ENCODE measurements around the gene RGS19.

The RGS19 gene

DNA sequence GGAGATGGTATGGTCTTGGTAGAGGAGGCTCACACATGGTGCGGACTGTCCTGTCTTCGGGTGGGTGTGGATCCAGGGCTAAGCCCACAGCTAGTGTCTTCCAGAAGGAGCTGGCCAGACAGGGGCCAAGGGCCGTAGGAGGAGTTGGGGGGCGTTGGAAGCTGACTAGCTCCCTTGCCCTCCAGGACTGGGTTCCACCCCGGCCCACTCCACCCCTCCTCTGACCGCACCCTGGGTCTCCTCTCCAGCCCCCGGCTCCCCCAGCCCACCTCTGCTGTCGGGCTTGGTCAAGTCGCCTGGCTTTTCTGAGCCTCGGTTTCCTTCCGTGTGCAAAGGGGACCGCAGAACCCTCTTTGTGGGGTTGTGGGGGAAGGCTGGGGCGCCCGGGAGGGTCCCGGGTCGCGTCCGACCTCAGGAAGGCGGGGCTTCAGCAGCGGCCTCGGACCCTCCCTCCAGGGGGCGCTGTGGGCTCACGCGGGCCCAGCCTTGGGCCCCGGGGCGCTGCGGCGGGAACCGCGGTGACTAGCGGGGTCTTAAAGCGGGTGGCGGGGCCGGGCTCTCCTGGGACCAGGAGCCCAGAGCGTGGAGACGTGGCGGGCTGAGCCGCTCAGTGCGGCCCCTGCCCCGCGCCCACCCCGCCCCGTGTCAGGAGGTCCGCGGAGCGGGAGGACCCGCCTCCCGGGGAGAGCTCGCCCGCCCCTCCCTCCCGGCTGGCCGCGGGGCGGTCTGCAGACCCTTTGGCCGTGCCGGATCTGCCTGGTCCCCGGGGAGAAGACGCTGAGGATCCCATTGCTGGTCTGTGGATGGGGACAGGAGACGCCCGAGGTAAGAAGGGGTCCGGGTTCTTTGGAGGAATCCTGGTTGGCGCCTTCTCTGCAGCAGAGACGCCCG, 22.7 kb upstream of the RGS19 start:
- Mint-ChIP-seq H3K4me1 (peaks cover 19% of the 10 kb centered on the region), H3K9me3 (no peaks in the 10 kb centered on the region), H3K4me3 (peak overlapping the region; percentile 73), H3K27me3 (peaks cover 4% of the 10 kb centered on the region), H3K36me3 (no peaks in the 10 kb centered on the region), H3K27ac (no peak overlapping the region)

DNA sequence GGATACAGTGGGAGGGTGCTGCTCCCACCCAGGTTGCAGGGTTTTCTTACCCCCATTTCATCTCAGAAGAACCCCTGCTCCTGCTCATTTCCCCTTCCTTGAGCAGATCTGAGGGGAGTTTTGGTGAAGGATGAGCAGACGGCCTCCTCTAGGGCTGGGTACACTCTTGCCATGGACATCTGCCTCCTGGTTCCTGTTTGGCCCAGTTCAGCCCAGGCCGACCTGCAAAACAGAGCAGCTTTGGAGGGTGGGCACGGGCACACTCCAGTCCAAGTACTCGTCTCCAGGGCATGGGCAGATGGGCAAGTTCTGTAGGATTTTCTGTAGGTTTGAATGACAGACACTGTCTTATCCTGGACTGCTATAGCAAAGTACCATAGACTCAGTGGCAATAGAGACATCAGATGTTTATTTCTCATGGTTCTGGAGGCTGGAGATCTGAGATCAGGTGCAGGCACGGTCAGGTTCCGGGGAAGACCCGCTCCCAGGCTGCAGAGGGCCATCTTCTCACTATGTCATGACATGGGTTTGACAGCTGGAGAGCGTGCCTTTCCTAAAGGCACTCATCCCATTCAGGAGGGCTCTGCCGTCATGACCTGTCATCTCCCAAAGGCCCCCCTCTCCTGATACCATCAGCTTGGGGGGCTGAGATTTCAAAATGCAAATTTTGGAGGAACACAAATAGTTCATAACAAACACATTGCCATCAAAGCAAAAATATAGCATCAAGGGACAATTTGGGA, 21.8 kb upstream of the RGS19 start:
- Mint-ChIP-seq H3K4me1 (peaks cover 13% of the 10 kb centered on the region), H3K27ac (no peak overlapping the region), H3K4me3 (peak overlapping the region; percentile 73), H3K9me3 (no peaks in the 10 kb centered on the region), H3K36me3 (no peaks in the 10 kb centered on the region), H3K27me3 (peaks cover 4% of the 10 kb centered on the region)

DNA sequence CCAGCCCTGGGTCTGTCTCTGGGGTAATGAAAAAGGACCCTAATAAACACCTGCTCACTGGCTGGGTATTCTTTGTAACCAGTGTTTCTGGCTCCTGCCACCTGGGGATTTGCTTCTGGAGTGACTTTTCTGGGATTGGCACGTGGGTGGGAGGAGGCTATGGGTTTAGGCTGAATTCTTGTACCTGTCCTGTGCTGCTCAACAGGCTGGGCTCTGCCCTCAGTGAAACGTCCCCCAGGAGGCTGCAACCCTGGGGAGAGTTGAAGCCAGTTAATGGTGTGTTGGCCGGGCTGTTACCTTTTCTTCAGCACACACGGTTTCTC, 21.2 kb upstream of the RGS19 start:
- no peak overlapping the region for H3K27ac Mint-ChIP-seq
- H3K4me3 Mint-ChIP-seq, result no peak overlapping the region

DNA sequence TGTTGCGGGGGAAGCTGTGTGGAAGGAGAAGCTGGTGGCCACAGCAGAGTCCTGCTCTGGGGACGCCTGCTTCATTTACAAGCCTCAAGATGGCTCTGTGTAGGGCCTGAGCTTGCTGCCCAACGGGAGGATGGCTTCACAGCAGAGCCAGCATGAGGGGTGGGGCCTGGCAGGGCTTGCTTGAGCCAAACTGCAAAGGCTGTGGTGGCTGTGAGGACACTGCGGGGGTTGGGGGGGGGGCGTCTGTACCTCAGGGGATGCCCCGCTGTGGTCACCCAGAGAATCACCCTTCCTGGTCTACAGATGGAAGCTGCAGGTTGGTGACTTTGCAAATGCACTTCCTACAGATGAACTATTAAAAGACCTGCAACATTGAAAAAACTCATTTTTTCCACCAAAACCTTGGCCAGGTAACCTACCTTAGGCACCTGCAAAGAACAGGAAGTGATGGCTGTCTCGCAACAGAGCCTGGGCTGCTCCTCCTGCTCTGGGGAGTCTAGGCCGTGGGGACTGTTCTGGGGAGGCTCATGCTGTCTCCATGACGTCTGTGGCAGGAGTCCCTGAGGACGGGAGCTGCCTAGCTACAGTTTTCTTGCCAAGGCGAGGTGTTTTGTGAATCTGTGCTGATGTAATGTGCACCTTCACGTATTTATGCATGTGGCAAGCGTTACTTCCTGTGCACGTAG, 20.7 kb upstream of the RGS19 start:
- Mint-ChIP-seq H3K27ac (no peak overlapping the region), H3K4me3 (no peak overlapping the region), H3K36me3 (no peaks in the 10 kb centered on the region)

More for the DNA sequence above, 21.2 kb upstream of the RGS19 start:
- Mint-ChIP-seq H3K36me3 (no peaks in the 10 kb centered on the region), H3K4me1 (peaks cover 12% of the 10 kb centered on the region), H3K9me3 (no peaks in the 10 kb centered on the region), H3K27me3 (peaks cover 4% of the 10 kb centered on the region)

DNA sequence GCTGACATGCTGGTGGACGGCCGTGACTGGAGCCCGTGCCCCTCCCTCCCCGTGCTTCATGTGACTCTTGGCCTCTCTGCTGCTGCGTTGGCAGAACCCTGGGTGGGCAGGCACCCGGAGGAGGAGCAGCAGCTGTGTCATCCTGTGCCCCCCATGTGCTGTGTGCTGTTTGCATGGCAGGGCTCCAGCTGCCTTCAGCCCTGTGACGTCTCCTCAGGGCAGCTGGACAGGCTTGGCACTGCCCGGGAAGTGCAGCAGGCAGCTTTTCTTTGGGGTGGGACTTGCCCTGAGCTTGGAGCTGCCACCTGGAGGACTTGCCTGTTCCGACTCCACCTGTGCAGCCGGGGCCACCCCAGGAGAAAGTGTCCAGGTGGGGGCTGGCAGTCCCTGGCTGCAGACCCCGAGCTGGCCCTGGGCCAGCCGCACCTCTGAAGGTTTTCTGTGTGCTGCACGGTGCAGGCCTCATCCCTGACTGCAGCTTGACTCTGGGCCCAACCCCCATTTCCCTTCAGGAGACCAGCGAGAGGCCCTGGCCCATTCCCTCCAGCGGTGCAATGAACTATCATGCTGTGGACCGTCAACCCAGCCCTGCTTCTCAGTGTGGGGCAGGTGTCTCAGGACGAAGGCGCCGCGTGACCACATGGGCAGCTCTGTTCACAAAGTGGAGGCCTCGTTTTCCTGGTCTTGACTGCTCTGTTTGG, 19.9 kb upstream of the RGS19 start:
- no peak overlapping the region for H3K27ac Mint-ChIP-seq
- no peak overlapping the region for H3K4me3 Mint-ChIP-seq
- peaks cover 4% of the 10 kb centered on the region for H3K27me3 Mint-ChIP-seq
- no peaks in the 10 kb centered on the region for H3K9me3 Mint-ChIP-seq
- H3K36me3 Mint-ChIP-seq, result no peaks in the 10 kb centered on the region
- H3K4me1 Mint-ChIP-seq, result peaks cover 12% of the 10 kb centered on the region

More for the DNA sequence above, 20.7 kb upstream of the RGS19 start:
- Mint-ChIP-seq H3K27me3 (peaks cover 4% of the 10 kb centered on the region), H3K9me3 (no peaks in the 10 kb centered on the region), H3K4me1 (peaks cover 12% of the 10 kb centered on the region)

DNA sequence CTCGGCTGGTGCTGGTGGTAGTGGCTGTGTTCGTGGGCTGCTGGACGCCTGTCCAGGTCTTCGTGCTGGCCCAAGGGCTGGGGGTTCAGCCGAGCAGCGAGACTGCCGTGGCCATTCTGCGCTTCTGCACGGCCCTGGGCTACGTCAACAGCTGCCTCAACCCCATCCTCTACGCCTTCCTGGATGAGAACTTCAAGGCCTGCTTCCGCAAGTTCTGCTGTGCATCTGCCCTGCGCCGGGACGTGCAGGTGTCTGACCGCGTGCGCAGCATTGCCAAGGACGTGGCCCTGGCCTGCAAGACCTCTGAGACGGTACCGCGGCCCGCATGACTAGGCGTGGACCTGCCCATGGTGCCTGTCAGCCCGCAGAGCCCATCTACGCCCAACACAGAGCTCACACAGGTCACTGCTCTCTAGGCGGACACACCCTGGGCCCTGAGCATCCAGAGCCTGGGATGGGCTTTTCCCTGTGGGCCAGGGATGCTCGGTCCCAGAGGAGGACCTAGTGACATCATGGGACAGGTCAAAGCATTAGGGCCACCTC, 19.2 kb upstream of the RGS19 start:
- H3K27ac Mint-ChIP-seq, result no peak overlapping the region
- H3K9me3 Mint-ChIP-seq, result no peaks in the 10 kb centered on the region
- H3K4me1 Mint-ChIP-seq, result peaks cover 12% of the 10 kb centered on the region
- H3K36me3 Mint-ChIP-seq, result no peaks in the 10 kb centered on the region
- H3K27me3 Mint-ChIP-seq, result peaks cover 3% of the 10 kb centered on the region
- H3K4me3 Mint-ChIP-seq, result no peak overlapping the region

DNA sequence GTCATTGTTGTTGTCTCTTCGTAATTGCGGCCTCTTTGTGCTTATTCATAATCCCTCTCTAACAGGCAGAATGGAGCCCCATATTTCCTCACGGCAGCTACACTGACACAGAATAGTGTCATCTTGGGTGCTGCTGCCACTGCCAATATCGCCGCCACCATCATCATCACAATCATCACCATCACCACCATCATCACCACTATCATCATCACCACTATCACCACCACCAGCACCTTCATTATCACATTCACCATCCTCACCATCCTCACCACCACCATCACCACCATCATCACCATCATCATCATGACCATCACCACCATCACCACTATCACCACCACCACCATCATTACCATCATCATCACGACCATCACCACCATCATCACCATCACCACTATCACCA, 17.2 kb upstream of the RGS19 start:
- H3K9me3 Mint-ChIP-seq, result no peaks in the 10 kb centered on the region
- no peak overlapping the region for H3K4me3 Mint-ChIP-seq
- no peak overlapping the region for H3K27ac Mint-ChIP-seq
- H3K4me1 Mint-ChIP-seq, result peaks cover 15% of the 10 kb centered on the region
- peaks cover 3% of the 10 kb centered on the region for H3K27me3 Mint-ChIP-seq
- H3K36me3 Mint-ChIP-seq, result no peaks in the 10 kb centered on the region

DNA sequence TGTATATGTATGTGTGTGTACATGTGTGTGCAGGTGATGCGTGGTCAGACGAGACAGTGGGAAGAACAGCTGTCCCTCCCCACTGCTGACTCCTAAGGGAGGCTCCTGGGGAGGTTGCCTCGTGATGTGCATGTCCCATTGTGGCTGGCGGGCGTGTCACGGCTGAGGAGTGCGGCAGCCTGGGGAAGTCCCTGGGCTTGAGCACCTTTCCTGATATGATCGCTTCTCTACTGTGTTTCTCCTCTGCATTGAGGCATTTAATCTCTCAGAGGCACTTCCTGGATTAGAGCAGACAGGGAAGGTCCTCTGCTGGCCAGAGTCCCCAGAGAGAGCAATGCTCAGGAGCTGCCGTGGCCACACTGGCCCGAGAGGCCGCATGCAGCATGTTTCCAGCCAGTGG, 16.6 kb upstream of the RGS19 start:
- Mint-ChIP-seq H3K27me3 (no peaks in the 10 kb centered on the region), H3K9me3 (no peaks in the 10 kb centered on the region), H3K36me3 (no peaks in the 10 kb centered on the region), H3K4me1 (peaks cover 8% of the 10 kb centered on the region), H3K4me3 (no peak overlapping the region), H3K27ac (no peak overlapping the region)

DNA sequence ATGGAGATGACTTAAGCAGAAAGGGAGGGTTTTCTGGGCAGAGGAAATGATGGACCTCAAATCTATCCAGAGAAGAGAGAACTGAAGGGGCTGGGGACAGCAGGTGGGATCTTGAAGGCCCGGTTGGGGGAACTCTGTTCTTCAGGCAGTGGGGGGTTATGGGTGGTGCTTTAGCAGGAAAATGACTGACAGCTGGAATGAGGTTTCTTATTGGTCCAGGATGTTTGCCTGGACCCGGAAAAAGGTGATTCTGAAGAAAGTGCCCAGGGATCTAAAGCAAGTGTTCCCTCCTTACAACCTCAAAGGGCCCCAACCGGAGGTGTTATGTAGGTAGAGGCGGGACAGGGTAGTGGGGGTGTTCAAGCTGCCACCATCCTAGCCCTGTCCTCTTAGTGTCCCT, 16.1 kb upstream of the RGS19 start:
- Mint-ChIP-seq H3K4me1 (peaks cover 8% of the 10 kb centered on the region), H3K4me3 (no peak overlapping the region)

DNA sequence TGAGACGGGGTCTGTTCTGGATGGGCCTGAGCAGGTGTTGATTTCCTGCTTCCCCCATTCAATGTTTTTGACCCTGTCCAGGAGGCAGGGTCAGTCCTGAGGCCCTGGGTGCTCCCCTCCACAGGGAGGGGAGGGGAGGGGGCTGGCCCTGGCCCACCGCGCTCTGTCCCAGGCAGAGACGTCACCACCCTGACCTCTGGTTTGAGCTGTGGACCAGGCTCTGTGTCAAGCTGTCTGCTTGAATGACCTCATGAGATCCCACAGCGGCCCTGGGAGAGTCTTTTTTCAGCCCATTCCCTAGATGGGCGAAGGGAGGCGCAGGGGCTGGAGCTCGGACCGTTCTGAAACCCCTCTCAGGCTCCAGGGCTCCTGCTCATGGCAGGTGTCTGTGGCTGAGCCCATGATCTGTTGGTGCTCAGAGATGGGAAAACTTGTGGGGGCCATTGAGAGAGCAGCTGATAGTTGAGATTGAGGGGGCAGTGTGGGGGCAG, 13.7 kb upstream of the RGS19 start:
- H3K9me3 Mint-ChIP-seq, result no peaks in the 10 kb centered on the region
- H3K27me3 Mint-ChIP-seq, result no peaks in the 10 kb centered on the region
- H3K4me1 Mint-ChIP-seq, result peaks cover 3% of the 10 kb centered on the region
- no peak overlapping the region for H3K4me3 Mint-ChIP-seq
- no peaks in the 10 kb centered on the region for H3K36me3 Mint-ChIP-seq
- no peak overlapping the region for H3K27ac Mint-ChIP-seq

More for the DNA sequence above, 16.1 kb upstream of the RGS19 start:
- no peak overlapping the region for H3K27ac Mint-ChIP-seq
- H3K9me3 Mint-ChIP-seq, result no peaks in the 10 kb centered on the region
- no peaks in the 10 kb centered on the region for H3K27me3 Mint-ChIP-seq
- H3K36me3 Mint-ChIP-seq, result no peaks in the 10 kb centered on the region

DNA sequence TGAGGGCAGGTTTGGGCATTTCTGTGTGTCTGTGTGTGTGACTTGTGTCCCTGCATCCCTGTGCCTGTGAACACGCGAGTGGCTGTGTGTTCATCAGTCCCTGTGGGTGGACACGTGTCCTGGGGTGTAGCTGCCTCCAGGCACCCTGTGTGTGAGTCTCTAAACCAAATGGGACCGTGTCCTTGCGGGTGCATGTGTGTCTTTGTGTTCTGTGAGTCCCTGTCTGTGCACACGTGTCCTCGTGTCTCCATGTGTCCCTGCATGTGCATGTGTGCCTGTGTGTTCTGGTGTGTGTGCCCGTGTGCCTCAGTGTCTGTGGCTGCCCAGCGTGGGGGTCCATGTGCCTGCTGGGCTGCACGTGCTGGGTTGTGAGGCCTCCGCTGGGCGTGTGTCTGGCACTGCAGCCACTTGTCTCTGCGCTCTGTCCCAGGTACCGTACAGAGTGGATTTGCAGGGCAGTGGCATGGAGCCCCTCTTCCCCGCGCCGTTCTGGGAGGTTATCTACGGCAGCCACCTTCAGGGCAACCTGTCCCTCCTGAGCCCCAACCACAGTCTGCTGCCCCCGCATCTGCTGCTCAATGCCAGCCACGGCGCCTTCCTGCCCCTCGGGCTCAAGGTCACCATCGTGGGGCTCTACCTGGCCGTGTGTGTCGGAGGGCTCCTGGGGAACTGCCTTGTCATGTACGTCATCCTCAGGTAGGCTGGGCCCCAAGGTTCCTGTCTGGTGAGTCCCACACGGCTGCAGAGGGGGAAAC, 13.1 kb upstream of the RGS19 start:
- Mint-ChIP-seq H3K27me3 (no peaks in the 10 kb centered on the region), H3K36me3 (no peaks in the 10 kb centered on the region), H3K9me3 (no peaks in the 10 kb centered on the region), H3K27ac (no peak overlapping the region), H3K4me1 (peaks cover 3% of the 10 kb centered on the region), H3K4me3 (no peak overlapping the region)

DNA sequence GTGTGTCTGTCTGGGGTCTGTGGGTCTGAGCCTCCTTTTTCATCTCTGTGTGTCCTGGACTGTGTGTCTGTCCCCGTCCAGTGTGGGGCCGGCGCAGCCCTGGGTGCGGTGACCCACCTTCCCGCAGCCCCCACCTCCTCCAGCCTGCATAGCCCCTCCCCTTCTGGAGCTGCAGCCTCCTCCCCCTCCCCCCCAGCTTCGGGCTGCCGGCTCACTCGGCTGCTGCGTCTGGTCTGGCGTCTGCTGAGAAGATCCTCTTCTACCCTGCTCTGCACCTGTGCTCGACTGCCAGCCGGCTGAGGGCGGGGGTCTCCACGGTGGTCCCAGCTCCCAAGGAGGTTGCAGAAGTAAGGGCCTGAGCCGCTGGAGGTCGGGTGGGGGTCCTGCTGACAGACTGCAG, 12.5 kb upstream of the RGS19 start:
- Mint-ChIP-seq H3K27ac (no peak overlapping the region), H3K4me3 (no peak overlapping the region), H3K27me3 (no peaks in the 10 kb centered on the region), H3K36me3 (no peaks in the 10 kb centered on the region), H3K9me3 (no peaks in the 10 kb centered on the region), H3K4me1 (peaks cover 3% of the 10 kb centered on the region)

DNA sequence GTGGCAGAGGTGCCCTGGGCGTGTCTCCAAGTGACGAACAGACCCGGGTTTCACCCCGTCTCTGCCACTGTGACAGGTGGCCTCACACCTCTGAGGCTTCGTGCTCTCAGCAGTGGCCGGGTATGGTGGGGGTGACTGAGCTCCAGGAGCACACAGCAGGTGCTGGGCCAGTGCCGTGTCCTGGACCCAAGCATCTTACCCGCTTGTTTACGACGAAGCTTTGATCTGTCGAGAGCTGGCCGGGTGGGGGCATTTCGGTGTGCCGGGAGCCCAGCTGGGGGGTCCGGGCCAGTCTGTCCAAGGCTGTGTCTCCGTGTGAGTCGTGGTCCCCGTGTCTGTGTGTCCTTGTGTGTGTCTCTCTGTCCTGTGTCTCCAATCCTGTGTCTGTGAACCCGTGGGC, 12.0 kb upstream of the RGS19 start:
- H3K27me3 Mint-ChIP-seq, result no peaks in the 10 kb centered on the region
- H3K4me3 Mint-ChIP-seq, result no peak overlapping the region
- H3K27ac Mint-ChIP-seq, result no peak overlapping the region
- H3K9me3 Mint-ChIP-seq, result no peaks in the 10 kb centered on the region
- H3K36me3 Mint-ChIP-seq, result no peaks in the 10 kb centered on the region
- H3K4me1 Mint-ChIP-seq, result peaks cover 3% of the 10 kb centered on the region

DNA sequence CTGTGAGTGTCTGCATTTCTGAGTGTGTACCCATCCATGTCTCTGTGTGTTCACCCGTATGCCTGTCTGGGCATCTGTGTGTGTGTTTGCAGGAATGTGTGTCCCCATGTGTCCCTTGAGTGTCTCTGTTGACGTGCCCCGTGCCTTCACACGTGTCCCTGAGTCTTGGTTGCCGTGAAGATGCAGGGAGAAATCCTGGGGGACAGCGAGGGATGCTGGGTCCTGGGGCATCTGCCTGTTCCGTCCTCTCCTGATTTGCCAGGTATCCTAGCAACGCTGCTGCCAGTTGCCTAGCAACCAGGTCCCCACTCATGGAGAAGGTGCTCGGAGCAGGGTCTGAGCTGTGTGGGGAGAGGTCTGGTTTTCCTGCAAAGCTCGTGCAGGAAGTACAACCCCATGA, 10.8 kb upstream of the RGS19 start:
- Mint-ChIP-seq H3K9me3 (no peaks in the 10 kb centered on the region), H3K27me3 (no peaks in the 10 kb centered on the region), H3K27ac (no peak overlapping the region), H3K36me3 (no peaks in the 10 kb centered on the region), H3K4me1 (peaks cover 3% of the 10 kb centered on the region), H3K4me3 (no peak overlapping the region)

Measured in activated naive CD4-positive, alpha-beta T cell treated with anti-CD3 and anti-CD28 coated beads, Interleukin-2, amount 50 U/mL, for 24 hours (primary cell).